HepG2 (cell line): Measurements from ENCODE around the gene FIZ1. TPM values are rescaled to one million over a fixed set of nuclear protein-coding genes. Genes with fewer than 3 reads are reported as not detected.
A peak's percentile ranks its signal among the peaks of the same experiment; 100 is the strongest.

Experiments
- GABPA ChIP-seq, 2 experiments: IDR thresholded peaks; 2 replicates each; pipeline ENCODE4 v1.6.1; 2011 to 2016; ENCODE audit warnings: low read depth in 2 of 2, low read length in 1 of 2, missing biosample characterization in 1 of 2, missing genetic modification characterization in 1 of 2
- GATAD2A ChIP-seq: IDR thresholded peaks from 2 replicates; pipeline ENCODE4 v1.6.1; 2016
- HNRNPL ChIP-seq: fragments of 200-400 bp; formaldehyde crosslinking; IDR thresholded peaks from 2 replicates; pipeline ENCODE4 v1.6.1; 2017; ENCODE audit warnings: mild to moderate bottlenecking, low read depth, low read length
- IRX3 ChIP-seq: sonication (generic); formaldehyde crosslinking; IDR thresholded peaks from 2 replicates; pipeline ENCODE4 v1.8.1; 2023; ENCODE audit warnings: mild to moderate bottlenecking, low read depth, missing genetic modification reagents, borderline replicate concordance
- MAZ ChIP-seq, 2 experiments: sonication (generic) in 1 of 2; formaldehyde crosslinking in 1 of 2; IDR thresholded peaks; 2 replicates each; pipeline versions ENCODE4 v1.5.0 to v1.6.1; 2012 to 2020; ENCODE audit warnings: low read depth in 2 of 2, mild to moderate bottlenecking in 2 of 2, borderline replicate concordance in 1 of 2, improper control_type of control experiment in 1 of 2, low read length in 1 of 2, missing genetic modification reagents in 1 of 2, moderate library complexity in 1 of 2
- NFATC3 ChIP-seq: sonication (generic); formaldehyde crosslinking; IDR thresholded peaks from 2 replicates; pipeline ENCODE4 v1.5.1; 2020; ENCODE audit warnings: mild to moderate bottlenecking, missing genetic modification reagents
- RAD21 ChIP-seq: fragments of 450-650 bp; formaldehyde crosslinking; IDR thresholded peaks from 2 replicates; pipeline ENCODE4 v1.5.0; 2020; ENCODE audit warnings: mild to moderate bottlenecking
- SMYD3 ChIP-seq: sonication (generic); formaldehyde crosslinking; IDR thresholded peaks from 2 replicates; pipeline ENCODE4 v1.8.1; 2023; ENCODE audit warnings: mild to moderate bottlenecking, missing genetic modification reagents
- SOX13 ChIP-seq, 3 experiments: fragments of 450-650 bp in 1 of 3; sonication (generic) in 1 of 3; formaldehyde crosslinking in 1 of 3; IDR thresholded peaks in 2 of 3; conservative IDR thresholded peaks in 1 of 3; 2 replicates each; pipeline versions ENCODE4 v1.5.0 to v1.6.1; 2016 to 2020; ENCODE audit warnings: antibody characterized with exemption in 1 of 3, mild to moderate bottlenecking in 1 of 3, missing compliant biosample characterization in 1 of 3, missing genetic modification reagents in 1 of 3, moderate library complexity in 1 of 3
- SP2 ChIP-seq: sonication (generic); formaldehyde crosslinking; IDR thresholded peaks from 2 replicates; pipeline ENCODE4 v1.5.1; 2020; ENCODE audit warnings: mild to moderate bottlenecking, missing genetic modification reagents
- TARDBP ChIP-seq: sonication (generic); formaldehyde crosslinking; IDR thresholded peaks from 2 replicates; pipeline ENCODE4 v1.8.0; 2022; ENCODE audit warnings: mild to moderate bottlenecking, missing genetic modification reagents
- TBX2 ChIP-seq: sonication (generic); formaldehyde crosslinking; IDR thresholded peaks from 2 replicates; pipeline ENCODE4 v1.5.0; 2020; ENCODE audit warnings: missing genetic modification reagents, mild to moderate bottlenecking, borderline replicate concordance
- TOE1 ChIP-seq: sonication (generic); formaldehyde crosslinking; IDR thresholded peaks from 2 replicates; pipeline ENCODE4 v1.4.0; 2020; ENCODE audit warnings: mild to moderate bottlenecking, missing genetic modification reagents
- ZNF563 ChIP-seq: sonication (generic); formaldehyde crosslinking; IDR thresholded peaks from 2 replicates; pipeline ENCODE4 v1.8.0; 2022; ENCODE audit warnings: mild to moderate bottlenecking, moderate library complexity, missing genetic modification reagents
- ZNF616 ChIP-seq: sonication (generic); formaldehyde crosslinking; IDR thresholded peaks from 2 replicates; pipeline ENCODE4 v1.5.0; 2020; ENCODE audit warnings: low read depth, mild to moderate bottlenecking, missing genetic modification reagents
- ZNF816 ChIP-seq: sonication (generic); formaldehyde crosslinking; IDR thresholded peaks from 2 replicates; pipeline ENCODE4 v1.8.0; 2022; ENCODE audit warnings: missing genetic modification reagents, mild to moderate bottlenecking, borderline replicate concordance
- polyA plus RNA-seq, 8 experiments: library from polyadenylated mRNA; depleted of rRNA in 3 of 8; stranded (reverse) in 7 of 8; unstranded in 1 of 8; fragments of >200 nt; fragmentation: Illumina TruSeq in 4 of 8; extraction: Trizol in 4 of 8; gene quantifications; 2 replicates each; pipeline versions ENCODE4 v1.2.1 to v1.2.3, GENCODE V29; 2011 to 2016; ENCODE audit warnings: low read depth in 4 of 8, missing spikeins in 1 of 8, mixed read lengths in 1 of 8; ENCODE audit not compliant: insufficient read depth in 1 of 8
- total RNA-seq, 5 experiments: library from RNA; depleted of rRNA; stranded (reverse); fragments of >200 nt; fragmentation: Illumina TruSeq; extraction: Trizol; gene quantifications; 2 replicates each; pipeline ENCODE4 v1.2.3, GENCODE V29; 2016; ENCODE audit warnings: low read depth in 1 of 5
- TF ChIP-seq, protein P1 (sequence below): sonication (generic); formaldehyde crosslinking; IDR thresholded peaks from 2 replicates; pipeline ENCODE4 v1.4.0; 2020; ENCODE audit warnings: mild to moderate bottlenecking, missing genetic modification reagents
- TF ChIP-seq, protein P2 (sequence below): sonication (generic); formaldehyde crosslinking; IDR thresholded peaks from 2 replicates; pipeline ENCODE4 v1.5.0; 2020; ENCODE audit warnings: mild to moderate bottlenecking, low read depth, missing genetic modification reagents, borderline replicate concordance
- TF ChIP-seq, protein P3 (sequence below): sonication (generic); formaldehyde crosslinking; IDR thresholded peaks from 2 replicates; pipeline ENCODE4 v1.5.1; 2020; ENCODE audit warnings: missing genetic modification reagents, mild to moderate bottlenecking, borderline replicate concordance
- TF ChIP-seq, protein P4 (sequence below): sonication (generic); formaldehyde crosslinking; IDR thresholded peaks from 2 replicates; pipeline ENCODE4 v1.4.0; 2020; ENCODE audit warnings: missing genetic modification reagents
- TF ChIP-seq, protein P5 (sequence below): sonication (generic); formaldehyde crosslinking; IDR thresholded peaks from 2 replicates; pipeline ENCODE4 v1.8.1; 2023; ENCODE audit warnings: missing genetic modification reagents, inconsistent platforms, borderline replicate concordance
- TF ChIP-seq, protein P6 (sequence below): sonication (generic); formaldehyde crosslinking; IDR thresholded peaks from 2 replicates; pipeline ENCODE4 v1.4.0; 2020; ENCODE audit warnings: missing genetic modification reagents

FIZ1 gene
- total and polyA plus RNA-seq, 2 of the 13 experiments (the other 11 are each of a cell fraction or from before 2014, with no cell fraction given), result 3.6 to 5.9 TPM

DNA sequence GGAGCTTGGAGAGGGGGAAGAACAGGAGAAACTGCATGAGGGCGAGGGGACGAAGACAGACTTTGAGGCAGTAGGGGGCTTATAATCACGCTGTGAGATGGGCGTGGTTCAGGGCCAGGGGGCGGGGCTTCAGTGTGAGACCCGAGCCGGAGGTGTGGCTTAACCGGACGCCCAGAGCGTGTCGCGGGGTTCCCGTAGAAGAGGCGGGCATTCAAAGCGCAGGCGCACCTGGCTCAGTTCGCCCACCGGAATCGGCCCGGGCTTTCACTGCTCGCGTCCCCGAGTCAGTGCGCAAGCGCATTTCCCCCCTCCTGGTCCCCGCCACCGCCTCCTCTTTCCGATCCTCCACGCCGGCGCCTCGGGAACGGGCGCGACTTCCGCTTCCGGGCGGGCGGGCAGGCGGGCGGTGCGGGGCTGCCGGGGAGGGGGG, 5.9 kb upstream of the FIZ1 start (continued):
- TF ChIP-seq, protein P1, sequence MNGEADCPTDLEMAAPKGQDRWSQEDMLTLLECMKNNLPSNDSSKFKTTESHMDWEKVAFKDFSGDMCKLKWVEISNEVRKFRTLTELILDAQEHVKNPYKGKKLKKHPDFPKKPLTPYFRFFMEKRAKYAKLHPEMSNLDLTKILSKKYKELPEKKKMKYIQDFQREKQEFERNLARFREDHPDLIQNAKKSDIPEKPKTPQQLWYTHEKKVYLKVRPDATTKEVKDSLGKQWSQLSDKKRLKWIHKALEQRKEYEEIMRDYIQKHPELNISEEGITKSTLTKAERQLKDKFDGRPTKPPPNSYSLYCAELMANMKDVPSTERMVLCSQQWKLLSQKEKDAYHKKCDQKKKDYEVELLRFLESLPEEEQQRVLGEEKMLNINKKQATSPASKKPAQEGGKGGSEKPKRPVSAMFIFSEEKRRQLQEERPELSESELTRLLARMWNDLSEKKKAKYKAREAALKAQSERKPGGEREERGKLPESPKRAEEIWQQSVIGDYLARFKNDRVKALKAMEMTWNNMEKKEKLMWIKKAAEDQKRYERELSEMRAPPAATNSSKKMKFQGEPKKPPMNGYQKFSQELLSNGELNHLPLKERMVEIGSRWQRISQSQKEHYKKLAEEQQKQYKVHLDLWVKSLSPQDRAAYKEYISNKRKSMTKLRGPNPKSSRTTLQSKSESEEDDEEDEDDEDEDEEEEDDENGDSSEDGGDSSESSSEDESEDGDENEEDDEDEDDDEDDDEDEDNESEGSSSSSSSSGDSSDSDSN (CRISPR knock-in tag), result no peak
- TF ChIP-seq IRX3 (CRISPR knock-in tag) (no peak), SP2 (CRISPR knock-in tag) (peak; percentile 63; the same call in 1 of the 2 replicates), SMYD3 (CRISPR knock-in tag) (no peak), SOX13 (IDR thresholded peaks at IDR 0.05) (no peak), SOX13 (CRISPR knock-in tag; conservative IDR thresholded peaks at IDR 0.05 in 1 of 2, IDR thresholded peaks at IDR 0.05 in 1 of 2) (no peak), ZNF616 (no peak), MAZ (IDR thresholded peaks at IDR 0.05; ENCODE audit: borderline replicate concordance, low read depth, low read length) (peak; percentile 7; the same call in 1 of the 2 replicates), MAZ (CRISPR knock-in tag; IDR thresholded peaks at IDR 0.05; ENCODE audit: low read depth) (peak; percentile 33; the same call in 1 of the 2 replicates), TBX2 (CRISPR knock-in tag) (no peak), ZNF816 (CRISPR knock-in tag) (no peak), TARDBP (CRISPR knock-in tag) (no peak), HNRNPL (no peak), RAD21 (no peak), TOE1 (CRISPR knock-in tag) (no peak), ZNF563 (CRISPR knock-in tag) (no peak), GATAD2A (CRISPR knock-in tag) (no peak), GABPA (IDR thresholded peaks at IDR 0.05; ENCODE audit: low read depth, low read length) (peak; percentile 87), GABPA (CRISPR knock-in tag; IDR thresholded peaks at IDR 0.05; ENCODE audit: low read depth) (peak; percentile 87), NFATC3 (CRISPR knock-in tag) (no peak)
- TF ChIP-seq, protein P2, sequence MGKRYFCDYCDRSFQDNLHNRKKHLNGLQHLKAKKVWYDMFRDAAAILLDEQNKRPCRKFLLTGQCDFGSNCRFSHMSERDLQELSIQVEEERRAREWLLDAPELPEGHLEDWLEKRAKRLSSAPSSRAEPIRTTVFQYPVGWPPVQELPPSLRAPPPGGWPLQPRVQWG (CRISPR knock-in tag), result no peak
- TF ChIP-seq, protein P3, sequence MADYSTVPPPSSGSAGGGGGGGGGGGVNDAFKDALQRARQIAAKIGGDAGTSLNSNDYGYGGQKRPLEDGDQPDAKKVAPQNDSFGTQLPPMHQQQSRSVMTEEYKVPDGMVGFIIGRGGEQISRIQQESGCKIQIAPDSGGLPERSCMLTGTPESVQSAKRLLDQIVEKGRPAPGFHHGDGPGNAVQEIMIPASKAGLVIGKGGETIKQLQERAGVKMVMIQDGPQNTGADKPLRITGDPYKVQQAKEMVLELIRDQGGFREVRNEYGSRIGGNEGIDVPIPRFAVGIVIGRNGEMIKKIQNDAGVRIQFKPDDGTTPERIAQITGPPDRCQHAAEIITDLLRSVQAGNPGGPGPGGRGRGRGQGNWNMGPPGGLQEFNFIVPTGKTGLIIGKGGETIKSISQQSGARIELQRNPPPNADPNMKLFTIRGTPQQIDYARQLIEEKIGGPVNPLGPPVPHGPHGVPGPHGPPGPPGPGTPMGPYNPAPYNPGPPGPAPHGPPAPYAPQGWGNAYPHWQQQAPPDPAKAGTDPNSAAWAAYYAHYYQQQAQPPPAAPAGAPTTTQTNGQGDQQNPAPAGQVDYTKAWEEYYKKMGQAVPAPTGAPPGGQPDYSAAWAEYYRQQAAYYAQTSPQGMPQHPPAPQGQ, result no peak
- TF ChIP-seq, protein P4, sequence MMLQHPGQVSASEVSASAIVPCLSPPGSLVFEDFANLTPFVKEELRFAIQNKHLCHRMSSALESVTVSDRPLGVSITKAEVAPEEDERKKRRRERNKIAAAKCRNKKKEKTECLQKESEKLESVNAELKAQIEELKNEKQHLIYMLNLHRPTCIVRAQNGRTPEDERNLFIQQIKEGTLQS (CRISPR knock-in tag), result no peak
- TF ChIP-seq, protein P5, sequence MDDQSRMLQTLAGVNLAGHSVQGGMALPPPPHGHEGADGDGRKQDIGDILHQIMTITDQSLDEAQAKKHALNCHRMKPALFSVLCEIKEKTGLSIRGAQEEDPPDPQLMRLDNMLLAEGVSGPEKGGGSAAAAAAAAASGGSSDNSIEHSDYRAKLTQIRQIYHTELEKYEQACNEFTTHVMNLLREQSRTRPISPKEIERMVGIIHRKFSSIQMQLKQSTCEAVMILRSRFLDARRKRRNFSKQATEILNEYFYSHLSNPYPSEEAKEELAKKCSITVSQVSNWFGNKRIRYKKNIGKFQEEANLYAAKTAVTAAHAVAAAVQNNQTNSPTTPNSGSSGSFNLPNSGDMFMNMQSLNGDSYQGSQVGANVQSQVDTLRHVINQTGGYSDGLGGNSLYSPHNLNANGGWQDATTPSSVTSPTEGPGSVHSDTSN, result no peak
- TF ChIP-seq, protein P6, sequence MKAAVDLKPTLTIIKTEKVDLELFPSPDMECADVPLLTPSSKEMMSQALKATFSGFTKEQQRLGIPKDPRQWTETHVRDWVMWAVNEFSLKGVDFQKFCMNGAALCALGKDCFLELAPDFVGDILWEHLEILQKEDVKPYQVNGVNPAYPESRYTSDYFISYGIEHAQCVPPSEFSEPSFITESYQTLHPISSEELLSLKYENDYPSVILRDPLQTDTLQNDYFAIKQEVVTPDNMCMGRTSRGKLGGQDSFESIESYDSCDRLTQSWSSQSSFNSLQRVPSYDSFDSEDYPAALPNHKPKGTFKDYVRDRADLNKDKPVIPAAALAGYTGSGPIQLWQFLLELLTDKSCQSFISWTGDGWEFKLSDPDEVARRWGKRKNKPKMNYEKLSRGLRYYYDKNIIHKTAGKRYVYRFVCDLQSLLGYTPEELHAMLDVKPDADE (CRISPR knock-in tag), result no peak
